GM18861 (cell line): ENCODE results near the gene LRRC2.
"Not testable (repeated sequence)": the region's sequence is repeated elsewhere in the genome, so short reads cannot be mapped to it uniquely, and the experiment has no call there.

Experiments
- ATAC-seq: cut with Tn5 transposase; IDR thresholded peaks from one replicate; pipeline ENCODE4 v1.9.1; 2021; ENCODE audit not compliant: unreplicated experiment

Gene LRRC2

DNA sequence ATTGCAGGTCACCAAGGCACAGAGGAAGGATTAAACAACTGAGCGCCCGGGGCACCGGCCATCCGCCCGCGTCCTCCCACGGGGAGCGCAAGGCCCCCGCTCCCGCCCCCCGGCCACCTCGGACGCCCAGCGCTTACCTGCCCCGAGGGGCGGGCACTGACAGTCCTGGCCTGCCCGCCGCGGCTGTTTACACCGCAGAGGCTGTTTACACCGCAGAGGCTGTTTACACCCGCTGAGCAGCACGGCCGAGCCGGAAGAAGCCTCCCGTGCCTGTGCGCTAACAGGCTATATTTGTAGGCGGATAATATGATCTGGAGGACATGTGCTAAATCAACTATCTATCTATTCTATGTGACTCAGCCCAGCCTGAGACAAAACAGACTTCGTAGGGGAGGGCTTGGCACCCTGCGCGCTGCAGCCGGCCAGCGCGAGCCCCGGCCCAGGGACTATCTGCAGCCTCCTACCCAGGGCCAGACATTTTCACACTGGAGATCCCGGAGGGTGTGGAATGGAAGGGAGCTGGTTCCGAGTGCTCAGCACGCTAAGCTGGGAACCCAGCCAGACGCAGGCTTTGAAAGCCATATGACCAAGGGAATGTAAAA lies at the start of gene LRRC2:
Gene LRRC2 (minus strand): TSS at position 263 of the 602 bp plus-strand sequence. CDS start 14,711 bp downstream, outside the sequence.
- ATAC-seq = no peak

DNA sequence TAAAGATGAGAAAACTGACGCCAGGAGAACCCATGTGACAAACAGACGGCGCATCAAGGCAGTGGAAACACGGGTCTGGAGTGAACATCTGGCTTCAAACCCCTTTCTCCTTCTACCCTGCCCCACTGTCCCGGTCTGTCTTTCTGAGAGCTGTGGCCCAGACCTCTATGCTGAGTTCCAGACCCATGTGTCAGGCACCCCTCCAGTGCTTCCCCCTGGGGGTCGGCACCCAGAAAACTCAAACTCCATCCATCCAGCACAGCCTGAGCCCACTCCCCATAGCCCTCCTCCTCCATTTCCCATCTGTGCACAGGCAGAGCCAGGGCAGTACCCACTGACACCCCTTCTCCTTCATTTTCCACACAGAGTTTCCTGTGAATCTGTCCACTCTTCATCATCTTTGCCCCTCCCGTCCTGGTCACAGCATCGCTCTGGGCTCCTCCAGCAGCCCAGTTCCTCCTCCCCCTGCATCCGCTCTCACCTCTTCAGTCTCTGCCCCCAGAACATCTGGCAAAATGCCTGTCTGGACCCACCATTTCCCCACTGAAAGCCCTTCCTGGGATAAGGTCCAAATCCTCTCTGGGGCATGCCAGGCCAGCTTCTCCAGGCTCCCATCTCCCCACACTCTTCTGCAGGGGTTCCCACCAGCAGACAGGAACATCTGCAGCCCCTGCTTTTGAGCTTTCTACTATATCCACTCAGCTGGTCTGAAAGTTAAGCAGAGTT lies 49.1 kb upstream of the LRRC2 start:
- ATAC-seq = no peak

GRCh38 chr3:46614431-46614830 lies 48.3 kb upstream of the LRRC2 start:
- ATAC-seq = no peak

GRCh38 chr3:46613313-46614005 lies 47.4 kb upstream of the LRRC2 start:
- no peak for ATAC-seq

- ATAC-seq = no peak
These were observed 46.2 kb upstream of the LRRC2 start, which contains the start of gene FAM240A for GRCh38 chr3:46612324-46612723. TSS of gene FAM240A (plus strand) at chr3:46612525. CDS start at chr3:46612684, 159 bp downstream.

DNA sequence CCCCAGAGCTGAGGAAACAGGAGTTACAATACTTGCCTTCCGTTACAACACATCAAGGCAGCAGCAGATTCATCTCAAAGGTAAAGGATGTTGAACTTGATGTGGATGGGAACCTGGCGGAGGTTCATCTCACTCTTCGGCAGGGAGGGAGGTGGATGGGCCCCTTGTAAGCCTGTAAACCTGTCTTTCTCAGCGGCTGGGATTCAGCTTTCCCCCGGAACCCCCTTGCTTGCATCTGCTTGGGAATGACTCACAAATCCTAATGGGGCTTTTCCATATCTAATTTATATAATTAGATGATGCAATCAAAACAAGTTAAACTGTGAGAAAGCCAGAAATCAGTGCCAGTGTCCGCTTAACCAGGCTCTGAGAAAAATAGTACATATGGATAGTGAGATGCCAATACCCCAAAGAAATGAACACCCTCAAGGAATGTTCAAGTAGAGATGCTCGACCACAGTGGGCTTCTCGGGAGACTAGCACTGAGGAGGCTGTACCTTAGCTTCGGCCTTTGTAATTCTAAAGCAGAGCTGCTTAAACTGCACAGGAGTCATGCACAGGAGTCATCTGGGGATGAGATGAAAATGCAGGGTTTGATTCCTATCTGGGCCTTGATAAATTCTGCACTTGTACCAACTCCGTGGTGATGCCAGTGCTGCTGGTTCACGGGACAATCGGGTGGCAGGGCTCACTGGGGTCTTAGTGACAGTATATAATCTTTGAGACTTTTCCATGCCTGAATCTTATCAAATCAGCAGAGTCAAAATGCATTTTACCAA lies 44.0 kb upstream of the LRRC2 start:
- ATAC-seq = no peak

- ATAC-seq = no peak
These were observed 43.2 kb upstream of the LRRC2 start for GRCh38 chr3:46609212-46609721.

GRCh38 chr3:46607603-46608028 lies 41.5 kb upstream of the LRRC2 start:
- ATAC-seq = no peak

- no peak for ATAC-seq
These were observed 38.0 kb upstream of the LRRC2 start for GRCh38 chr3:46604127-46604526.

GRCh38 chr3:46603446-46604046 lies 37.4 kb upstream of the LRRC2 start:
- no peak for ATAC-seq

- ATAC-seq = no peak
These were observed 33.5 kb upstream of the LRRC2 start for GRCh38 chr3:46599590-46599989.

- no peak for ATAC-seq
These were observed 29.8 kb upstream of the LRRC2 start for GRCh38 chr3:46595819-46596314.

DNA sequence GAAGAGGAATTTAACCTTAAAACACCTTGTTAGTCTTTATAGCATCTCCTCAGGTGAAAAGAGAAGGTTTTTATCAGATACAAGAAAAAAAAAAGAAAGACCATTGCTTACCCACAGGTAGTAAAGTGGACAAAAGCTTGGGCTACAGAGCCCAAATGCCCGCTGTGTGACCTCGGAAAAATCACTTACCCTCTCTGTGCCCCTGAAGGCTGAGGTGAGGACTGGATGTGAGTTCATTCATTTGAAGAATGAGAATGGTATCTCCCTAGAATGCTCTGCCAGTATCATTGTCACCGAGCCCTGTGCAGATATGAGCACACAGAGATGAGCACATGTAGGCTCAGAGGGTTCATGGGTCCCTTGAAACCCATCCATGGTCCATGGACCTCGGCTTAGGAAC lies 28.6 kb upstream of the LRRC2 start:
- no peak for ATAC-seq

GRCh38 chr3:46593979-46594378 lies 27.9 kb upstream of the LRRC2 start:
- no peak for ATAC-seq

DNA sequence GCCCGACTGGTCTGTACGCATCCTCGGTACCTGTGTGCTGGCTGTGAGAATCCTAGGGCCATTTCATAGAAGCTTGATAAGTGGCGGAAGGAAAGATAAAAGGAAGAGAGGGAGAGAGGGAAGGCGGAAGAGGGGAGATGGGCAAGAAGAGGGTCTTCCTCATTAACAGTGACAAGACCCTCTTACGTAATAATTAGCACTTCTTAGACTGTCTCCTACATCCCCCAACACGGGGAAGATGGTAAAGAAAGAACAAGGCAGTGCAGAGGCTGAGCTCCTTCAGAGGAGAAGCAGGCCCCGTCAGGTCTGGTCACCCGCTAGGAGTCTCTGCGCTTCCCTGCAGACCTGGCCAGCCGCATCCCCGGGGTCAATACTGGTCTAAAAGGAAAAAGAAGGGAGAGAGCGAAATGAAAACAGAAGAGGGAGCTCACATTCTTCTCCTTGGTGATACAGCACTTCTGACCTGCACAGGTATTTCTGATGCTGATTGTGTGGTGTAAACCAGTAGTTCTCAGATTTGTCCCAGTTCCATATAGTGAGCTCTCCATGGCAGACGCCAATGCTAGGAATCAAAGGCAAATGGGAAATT lies 27.3 kb upstream of the LRRC2 start:
- no peak for ATAC-seq

DNA sequence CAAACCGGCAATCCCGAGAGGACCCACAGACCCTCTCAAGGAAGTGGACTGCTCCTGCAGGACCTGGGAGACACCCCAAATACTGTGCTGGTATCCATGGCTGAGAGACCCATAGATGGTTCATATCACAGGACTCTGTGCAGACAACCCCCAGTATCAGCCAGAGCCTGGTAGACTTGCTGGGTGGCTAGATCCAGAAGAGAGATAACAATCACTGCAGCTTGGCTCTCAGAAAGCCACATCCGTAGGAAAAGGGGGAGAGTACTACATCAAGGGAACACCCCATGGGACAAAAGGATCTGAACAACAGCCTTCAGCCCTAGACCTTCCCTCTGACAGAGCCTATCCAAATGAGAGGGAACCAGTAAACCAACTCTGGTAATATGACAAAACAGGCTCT lies 21.2 kb upstream of the LRRC2 start:
- not testable (repeated sequence) for ATAC-seq

GRCh38 chr3:46586738-46587246 lies 20.7 kb upstream of the LRRC2 start:
- ATAC-seq = no peak

- no peak for ATAC-seq
These were observed 19.9 kb upstream of the LRRC2 start for GRCh38 chr3:46585799-46586693.
